GM12878 (cell line): Measurements from ENCODE around the gene OR52E6. TPM values are rescaled to one million over a fixed set of nuclear protein-coding genes. Genes with fewer than 3 reads are reported as not detected.

Source experiments
- ATAC-seq: fragments of 200-7000 bp; cut with Tn5 transposase; 3 replicates; pipeline ENCODE4 v1.9.1; 2020; ENCODE audit warnings: mild to moderate bottlenecking, moderate library complexity
- BruUV-seq: library from RNA; stranded (reverse); fragments of 400-500 nt; replicated peaks from 2 replicates; lab custom pipeline; 2021; lab: Mats Ljungman, UMichigan
- CTCF ChIA-PET: fragments of 300-600 bp; sonication (Branson Sonifier 250); formaldehyde crosslinking; extraction: SDS; loops from one replicate; lab custom pipeline; 2021; ENCODE audit warnings: inconsistent platforms; lab: Yijun Ruan, JAX
- POLR2A ChIA-PET: fragments of 350-600 bp; formaldehyde crosslinking; extraction: SDS; loops from one replicate; lab custom pipeline; 2021; ENCODE audit warnings: inconsistent platforms; lab: Charles Lee
- RAD21 ChIA-PET: fragments of 300-600 bp; sonication (Branson Sonifier 250); formaldehyde crosslinking; loops from one replicate; lab custom pipeline; 2023; ENCODE audit warnings: antibody characterized with exemption; ENCODE audit not compliant: unreplicated experiment; lab: Charles Lee
- SMC1A ChIA-PET: fragments of 300-600 bp; sonication (Branson Sonifier 250); formaldehyde crosslinking; loops from one replicate; lab custom pipeline; 2023; ENCODE audit not compliant: unreplicated experiment, uncharacterized antibody; lab: Charles Lee
- DNase-seq: peaks from one replicate; pipeline ENCODE4 v3.0.0-alpha.2; 2011; ENCODE audit warnings: low read depth, low spot score
- FAIRE-seq: peaks from 3 replicates; lab custom pipeline; 2011; peaks lifted over from hg19 to GRCh38; lab: Jason Lieb, UNC
- H2AFZ ChIP-seq: 2 replicates; pipeline ENCODE4 v1.6.0; 2011; ENCODE audit warnings: low read depth, low read length, control low read depth; ENCODE audit not compliant: control insufficient read depth
- H3K27ac ChIP-seq: 2 replicates; pipeline ENCODE4 v1.5.1; 2011; ENCODE audit warnings: control low read depth; ENCODE audit not compliant: control insufficient read depth, insufficient read depth
- H3K27me3 ChIP-seq, 2 experiments: replicated peaks in 1 of 2; 2 replicates each; pipeline versions ENCODE4 v1.6.0 to v1.6.1; 2011; ENCODE audit warnings: low read length in 1 of 2; ENCODE audit not compliant: control insufficient read depth in 2 of 2, insufficient read depth in 2 of 2
- H3K36me3 ChIP-seq, 2 experiments: 2 replicates each; pipeline ENCODE4 v1.5.1; 2011; ENCODE audit warnings: low read length in 1 of 2; ENCODE audit not compliant: control insufficient read depth in 2 of 2, insufficient read depth in 2 of 2
- H3K4me1 ChIP-seq: 2 replicates; pipeline ENCODE4 v1.6.1; 2011; ENCODE audit warnings: mild to moderate bottlenecking, low read length, moderate library complexity, mixed read lengths; ENCODE audit not compliant: control insufficient read depth, insufficient read depth
- H3K4me2 ChIP-seq: 2 replicates; pipeline ENCODE4 v1.6.0; 2011; ENCODE audit warnings: control low read depth; ENCODE audit not compliant: control insufficient read depth, insufficient read depth
- H3K4me3 ChIP-seq: fragments of 200-600 bp; sonication (generic); 2 replicates; pipeline ENCODE4 v1.5.1; 2016
- H3K79me2 ChIP-seq: 2 replicates; pipeline ENCODE4 v1.6.0; 2011; ENCODE audit warnings: low read length; ENCODE audit not compliant: control insufficient read depth, insufficient read depth
- H3K9ac ChIP-seq: 2 replicates; pipeline ENCODE4 v1.8.0; 2011; ENCODE audit warnings: low read length, control low read depth, mixed read lengths; ENCODE audit not compliant: control insufficient read depth, insufficient read depth
- H3K9me3 ChIP-seq: replicated peaks from 3 replicates; pipeline ENCODE4 v1.5.1; 2011; ENCODE audit warnings: mild to moderate bottlenecking, low read length; ENCODE audit not compliant: control insufficient read depth, insufficient read depth
- H4K20me1 ChIP-seq: 2 replicates; pipeline ENCODE4 v1.6.0; 2011; ENCODE audit not compliant: control insufficient read depth, insufficient read depth
- ATF7 ChIP-seq: fragments of 450-650 bp; IDR thresholded peaks from 2 replicates; pipeline ENCODE4 v1.6.1; 2016; ENCODE audit warnings: low read depth, mild to moderate bottlenecking
- IKZF1 ChIP-seq: fragments of 450-650 bp; conservative IDR thresholded peaks from 2 replicates; pipeline ENCODE4 v1.6.1; 2017; ENCODE audit warnings: antibody characterized with exemption, mild to moderate bottlenecking
- IRF4 ChIP-seq: IDR thresholded peaks from 2 replicates; pipeline ENCODE4 v1.6.1; 2011; ENCODE audit warnings: low read depth, low read length
- MTA2 ChIP-seq: fragments of 450-650 bp; IDR thresholded peaks from 2 replicates; pipeline ENCODE4 v1.6.1; 2016; ENCODE audit warnings: low read depth, mild to moderate bottlenecking, moderate library complexity
- NBN ChIP-seq: fragments of 450-650 bp; IDR thresholded peaks from 2 replicates; pipeline ENCODE4 v1.6.1; 2016
- NR2C1 ChIP-seq: fragments of 450-650 bp; IDR thresholded peaks from 2 replicates; pipeline ENCODE4 v1.6.1; 2017; ENCODE audit warnings: antibody characterized with exemption, mild to moderate bottlenecking, moderate library complexity
- PAX5 ChIP-seq: IDR thresholded peaks from 2 replicates; pipeline ENCODE4 v1.6.1; 2011; ENCODE audit warnings: low read depth, low read length, borderline replicate concordance
- SMARCA5 ChIP-seq: fragments of 450-650 bp; IDR thresholded peaks from 2 replicates; pipeline ENCODE4 v1.6.1; 2017; ENCODE audit warnings: mild to moderate bottlenecking
- SREBF2 ChIP-seq: IDR thresholded peaks from 2 replicates; pipeline ENCODE4 v1.6.1; 2012; ENCODE audit warnings: mild to moderate bottlenecking, low read length
- SUPT20H ChIP-seq: IDR thresholded peaks from 2 replicates; pipeline ENCODE4 v1.6.1; 2011; ENCODE audit warnings: low read depth, mild to moderate bottlenecking, low read length, moderate library complexity, borderline replicate concordance; ENCODE audit not compliant: control insufficient read depth
- SUZ12 ChIP-seq: fragments of 200-600 bp; sonication (generic); IDR thresholded peaks from one replicate; pipeline ENCODE4 v1.6.1; 2018; ENCODE audit warnings: antibody characterized with exemption, mild to moderate bottlenecking; ENCODE audit not compliant: unreplicated experiment
- TAF1 ChIP-seq: IDR thresholded peaks from 2 replicates; pipeline ENCODE4 v1.6.1; 2011; ENCODE audit warnings: mild to moderate bottlenecking, low read depth, low read length, borderline replicate concordance
- ZNF207 ChIP-seq: fragments of 450-650 bp; IDR thresholded peaks from 2 replicates; pipeline ENCODE4 v1.6.1; 2014; ENCODE audit warnings: antibody characterized with exemption, mild to moderate bottlenecking, borderline replicate concordance
- WGBS: methylation state at CpG from one replicate; pipeline ENCODE4 v1.1.6; 2016; ENCODE audit warnings: low lambda C conversion rate; ENCODE audit not compliant: insufficient replicate concordance, insufficient coverage; ENCODE audit errors: missing lambda C conversion rate; 5-methylcytosine and 5-hydroxymethylcytosine counted together
- in situ Hi-C: fragments of 300-500 bp; cut with MboI; formaldehyde crosslinking; loops from 9 replicates; pipeline ENCODE4 v1.14.3; 2018; ENCODE audit warnings: mixed read lengths
- intact Hi-C: fragments of 100-400 bp; cut with micrococcal nuclease; formaldehyde crosslinking; loops from one replicate; pipeline ENCODE4 v1.14.2; 2022; ENCODE audit not compliant: unreplicated experiment
- polyA plus RNA-seq, 11 experiments: library from polyadenylated mRNA; depleted of rRNA in 4 of 11; unstranded in 6 of 11; stranded (reverse) in 5 of 11; fragments of >200 nt; fragmentation: Nextera tagmentation in 4 of 11; fragmentation: Illumina TruSeq in 1 of 11; extraction: Ambion mirVana in 4 of 11; extraction: Trizol in 1 of 11; gene quantifications; 1 replicate in 1 of 11; 2 replicates in 10 of 11; pipeline versions ENCODE4 v1.2.1 to v1.2.3, GENCODE V29; 2011 to 2016; ENCODE audit warnings: inconsistent platforms in 2 of 11, missing spikeins in 2 of 11, low read depth in 1 of 11
- total RNA-seq, 4 experiments: library from RNA; depleted of rRNA in 3 of 4; stranded (reverse); fragments of >200 nt in 3 of 4; fragmentation: Illumina TruSeq in 1 of 4; extraction: Trizol in 1 of 4; gene quantifications; 2 replicates each; pipeline versions ENCODE4 v1.2.1 to v1.2.3, GENCODE V29; 2013 to 2021
- TF ChIP-seq, protein P1 (sequence below): IDR thresholded peaks from 2 replicates; pipeline ENCODE4 v1.6.1; 2012; ENCODE audit warnings: low read depth, low read length, improper control_type of control experiment
- TF ChIP-seq, protein P2 (sequence below): IDR thresholded peaks from 2 replicates; pipeline ENCODE4 v1.6.1; 2012; ENCODE audit warnings: improper control_type of control experiment, low read depth, low read length; ENCODE audit not compliant: insufficient replicate concordance
- TF ChIP-seq, protein P3 (sequence below): fragments of 450-650 bp; IDR thresholded peaks from 2 replicates; pipeline ENCODE4 v1.6.1; 2014; ENCODE audit warnings: mild to moderate bottlenecking

OR52E6 gene
- total and polyA plus RNA-seq, 10 of the 15 experiments (the other 5 are each of a cell fraction or from before 2014, with no cell fraction given), result not detected

DNA sequence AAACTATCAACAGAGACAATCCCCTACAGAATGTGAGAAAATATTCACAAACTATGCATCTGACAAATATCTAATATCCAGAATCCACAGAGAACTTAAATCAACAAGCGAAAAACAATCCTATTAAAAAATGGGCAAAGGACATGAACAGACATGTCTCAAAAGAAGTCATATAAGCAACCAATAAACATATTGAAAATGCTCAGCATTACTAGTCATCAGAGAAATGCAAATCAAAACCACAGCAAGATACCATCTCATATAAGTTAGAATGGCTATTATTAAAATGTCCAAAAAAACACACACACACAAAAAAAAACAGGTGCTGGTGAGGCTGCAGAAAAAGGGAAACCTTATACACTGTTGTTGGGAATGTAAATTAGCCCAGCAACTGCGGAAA is 24.1 kb upstream of the OR52E6 start (continued):
- TF ChIP-seq, protein P1, sequence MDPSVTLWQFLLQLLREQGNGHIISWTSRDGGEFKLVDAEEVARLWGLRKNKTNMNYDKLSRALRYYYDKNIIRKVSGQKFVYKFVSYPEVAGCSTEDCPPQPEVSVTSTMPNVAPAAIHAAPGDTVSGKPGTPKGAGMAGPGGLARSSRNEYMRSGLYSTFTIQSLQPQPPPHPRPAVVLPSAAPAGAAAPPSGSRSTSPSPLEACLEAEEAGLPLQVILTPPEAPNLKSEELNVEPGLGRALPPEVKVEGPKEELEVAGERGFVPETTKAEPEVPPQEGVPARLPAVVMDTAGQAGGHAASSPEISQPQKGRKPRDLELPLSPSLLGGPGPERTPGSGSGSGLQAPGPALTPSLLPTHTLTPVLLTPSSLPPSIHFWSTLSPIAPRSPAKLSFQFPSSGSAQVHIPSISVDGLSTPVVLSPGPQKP, result no peak
- TF ChIP-seq MTA2 (no peak), NR2C1 (no peak), SUZ12 (no peak), TAF1 (no peak)
- TF ChIP-seq, protein P2, sequence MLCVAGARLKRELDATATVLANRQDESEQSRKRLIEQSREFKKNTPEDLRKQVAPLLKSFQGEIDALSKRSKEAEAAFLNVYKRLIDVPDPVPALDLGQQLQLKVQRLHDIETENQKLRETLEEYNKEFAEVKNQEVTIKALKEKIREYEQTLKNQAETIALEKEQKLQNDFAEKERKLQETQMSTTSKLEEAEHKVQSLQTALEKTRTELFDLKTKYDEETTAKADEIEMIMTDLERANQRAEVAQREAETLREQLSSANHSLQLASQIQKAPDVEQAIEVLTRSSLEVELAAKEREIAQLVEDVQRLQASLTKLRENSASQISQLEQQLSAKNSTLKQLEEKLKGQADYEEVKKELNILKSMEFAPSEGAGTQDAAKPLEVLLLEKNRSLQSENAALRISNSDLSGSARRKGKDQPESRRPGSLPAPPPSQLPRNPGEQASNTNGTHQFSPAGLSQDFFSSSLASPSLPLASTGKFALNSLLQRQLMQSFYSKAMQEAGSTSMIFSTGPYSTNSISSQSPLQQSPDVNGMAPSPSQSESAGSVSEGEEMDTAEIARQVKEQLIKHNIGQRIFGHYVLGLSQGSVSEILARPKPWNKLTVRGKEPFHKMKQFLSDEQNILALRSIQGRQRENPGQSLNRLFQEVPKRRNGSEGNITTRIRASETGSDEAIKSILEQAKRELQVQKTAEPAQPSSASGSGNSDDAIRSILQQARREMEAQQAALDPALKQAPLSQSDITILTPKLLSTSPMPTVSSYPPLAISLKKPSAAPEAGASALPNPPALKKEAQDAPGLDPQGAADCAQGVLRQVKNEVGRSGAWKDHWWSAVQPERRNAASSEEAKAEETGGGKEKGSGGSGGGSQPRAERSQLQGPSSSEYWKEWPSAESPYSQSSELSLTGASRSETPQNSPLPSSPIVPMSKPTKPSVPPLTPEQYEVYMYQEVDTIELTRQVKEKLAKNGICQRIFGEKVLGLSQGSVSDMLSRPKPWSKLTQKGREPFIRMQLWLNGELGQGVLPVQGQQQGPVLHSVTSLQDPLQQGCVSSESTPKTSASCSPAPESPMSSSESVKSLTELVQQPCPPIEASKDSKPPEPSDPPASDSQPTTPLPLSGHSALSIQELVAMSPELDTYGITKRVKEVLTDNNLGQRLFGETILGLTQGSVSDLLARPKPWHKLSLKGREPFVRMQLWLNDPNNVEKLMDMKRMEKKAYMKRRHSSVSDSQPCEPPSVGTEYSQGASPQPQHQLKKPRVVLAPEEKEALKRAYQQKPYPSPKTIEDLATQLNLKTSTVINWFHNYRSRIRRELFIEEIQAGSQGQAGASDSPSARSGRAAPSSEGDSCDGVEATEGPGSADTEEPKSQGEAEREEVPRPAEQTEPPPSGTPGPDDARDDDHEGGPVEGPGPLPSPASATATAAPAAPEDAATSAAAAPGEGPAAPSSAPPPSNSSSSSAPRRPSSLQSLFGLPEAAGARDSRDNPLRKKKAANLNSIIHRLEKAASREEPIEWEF, result no peak

DNA sequence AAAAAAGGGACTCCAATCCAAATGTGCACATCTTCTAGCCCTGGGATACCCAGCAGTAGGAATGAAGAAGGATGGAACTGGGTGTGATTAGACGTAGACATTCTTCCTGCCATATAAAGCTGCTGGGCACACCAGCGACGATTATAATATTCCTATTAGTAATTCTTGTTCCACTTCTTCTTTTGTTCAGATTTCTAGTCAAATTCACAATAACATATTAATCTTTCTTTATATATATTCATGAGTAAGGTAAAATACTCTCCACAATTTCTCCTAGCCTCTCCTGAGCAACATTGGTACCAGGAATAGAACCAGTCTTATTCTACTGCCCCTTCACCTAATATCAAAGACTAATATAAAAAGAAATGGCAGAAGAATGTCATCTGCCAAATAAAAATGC is 15.9 kb upstream of the OR52E6 start, which contains the start of gene OR52E8:
Gene OR52E8 (minus strand): TSS at position 101 of the 400 bp plus-strand sequence. CDS start 0 bp downstream, at position 101.
- FAIRE-seq (no peak), ATAC-seq (no peak), DNase-seq (no peak)
- H3K4me3 ChIP-seq, result no peak within 1 kb of the TSS
- no peaks in the 10 kb centered on the region for H4K20me1 ChIP-seq
- CTCF ChIA-PET, result no interaction called here
- no peaks in the 10 kb centered on the region for H3K4me1 ChIP-seq
- 82% methylated on average over 3 of the region's 3 CpGs for WGBS
- RAD21 ChIA-PET, result no interaction called here
- H3K79me2 ChIP-seq, result no peaks in the 10 kb centered on the region
- no peak within 1 kb of the TSS for H3K4me2 ChIP-seq
- SMC1A ChIA-PET, result no interaction called here
- no peak within 1 kb of the TSS for H2AFZ ChIP-seq
- no TSS peak for BruUV-seq
- H3K9ac ChIP-seq, result no peak within 1 kb of the TSS
- POLR2A ChIA-PET, result no interaction called here
- no peaks in the 10 kb centered on the region for H3K36me3 ChIP-seq
- no peak within 1 kb of the TSS for H3K27ac ChIP-seq
- intact Hi-C loops, result no loop called here
- no peaks in the 10 kb centered on the region for H3K27me3 ChIP-seq
- H3K9me3 ChIP-seq, result no peaks in the 10 kb centered on the region
- in situ Hi-C loops, result no loop called here
- no peak for TF ChIP-seq ATF7
- no peak for TF ChIP-seq SMARCA5
- TF ChIP-seq, protein P3, sequence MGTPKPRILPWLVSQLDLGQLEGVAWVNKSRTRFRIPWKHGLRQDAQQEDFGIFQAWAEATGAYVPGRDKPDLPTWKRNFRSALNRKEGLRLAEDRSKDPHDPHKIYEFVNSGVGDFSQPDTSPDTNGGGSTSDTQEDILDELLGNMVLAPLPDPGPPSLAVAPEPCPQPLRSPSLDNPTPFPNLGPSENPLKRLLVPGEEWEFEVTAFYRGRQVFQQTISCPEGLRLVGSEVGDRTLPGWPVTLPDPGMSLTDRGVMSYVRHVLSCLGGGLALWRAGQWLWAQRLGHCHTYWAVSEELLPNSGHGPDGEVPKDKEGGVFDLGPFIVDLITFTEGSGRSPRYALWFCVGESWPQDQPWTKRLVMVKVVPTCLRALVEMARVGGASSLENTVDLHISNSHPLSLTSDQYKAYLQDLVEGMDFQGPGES, result no peak
- no peak for TF ChIP-seq NBN
- no peak for TF ChIP-seq SUPT20H
- no peak for TF ChIP-seq IKZF1
- no peak for TF ChIP-seq IRF4
- TF ChIP-seq SREBF2, result no peak
- no peak for TF ChIP-seq PAX5
- TF ChIP-seq ZNF207, result no peak
